GM23248 (cell line): ENCODE measurements around the gene RAB3C.

Source experiments
- EZH2 ChIP-seq: fragments of 200-600 bp; sonication (generic); IDR thresholded peaks from 2 replicates; pipeline ENCODE4 v1.6.1; 2018; ENCODE audit warnings: antibody characterized with exemption, mild to moderate bottlenecking; ENCODE audit not compliant: insufficient read depth, poor library complexity, severe bottlenecking
- EZH2phosphoT487 ChIP-seq: fragments of 200-600 bp; sonication (generic); IDR thresholded peaks from 2 replicates; pipeline ENCODE4 v1.6.1; 2018; ENCODE audit warnings: antibody characterized with exemption, moderate library complexity, mild to moderate bottlenecking, low read depth; ENCODE audit not compliant: insufficient read depth

DNA sequence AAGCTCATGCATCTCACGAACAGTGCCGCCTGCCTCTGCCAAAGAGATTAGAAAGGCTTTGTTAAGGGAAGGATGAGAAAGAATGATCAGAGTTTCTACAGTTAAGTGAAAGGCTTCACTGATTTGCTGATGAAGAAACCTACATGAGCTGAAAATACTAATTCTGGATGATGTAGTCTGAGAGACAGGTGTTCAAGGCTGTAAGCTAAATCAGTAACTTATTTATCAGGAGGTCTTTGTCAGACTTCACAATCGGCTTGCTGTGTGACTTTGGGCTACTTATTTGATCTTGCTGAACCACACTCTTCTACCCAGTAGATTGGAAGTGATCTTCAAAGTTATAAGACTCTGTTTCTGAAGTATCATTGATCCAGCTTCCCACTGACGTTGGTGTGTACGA, 264.2 kb downstream of the RAB3C start:
- TF ChIP-seq EZH2 (no peak), EZH2phosphoT487 (no peak)
